ENCODE data around the gene TRDMT1.

The TRDMT1 gene, protein sequence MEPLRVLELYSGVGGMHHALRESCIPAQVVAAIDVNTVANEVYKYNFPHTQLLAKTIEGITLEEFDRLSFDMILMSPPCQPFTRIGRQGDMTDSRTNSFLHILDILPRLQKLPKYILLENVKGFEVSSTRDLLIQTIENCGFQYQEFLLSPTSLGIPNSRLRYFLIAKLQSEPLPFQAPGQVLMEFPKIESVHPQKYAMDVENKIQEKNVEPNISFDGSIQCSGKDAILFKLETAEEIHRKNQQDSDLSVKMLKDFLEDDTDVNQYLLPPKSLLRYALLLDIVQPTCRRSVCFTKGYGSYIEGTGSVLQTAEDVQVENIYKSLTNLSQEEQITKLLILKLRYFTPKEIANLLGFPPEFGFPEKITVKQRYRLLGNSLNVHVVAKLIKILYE

DNA sequence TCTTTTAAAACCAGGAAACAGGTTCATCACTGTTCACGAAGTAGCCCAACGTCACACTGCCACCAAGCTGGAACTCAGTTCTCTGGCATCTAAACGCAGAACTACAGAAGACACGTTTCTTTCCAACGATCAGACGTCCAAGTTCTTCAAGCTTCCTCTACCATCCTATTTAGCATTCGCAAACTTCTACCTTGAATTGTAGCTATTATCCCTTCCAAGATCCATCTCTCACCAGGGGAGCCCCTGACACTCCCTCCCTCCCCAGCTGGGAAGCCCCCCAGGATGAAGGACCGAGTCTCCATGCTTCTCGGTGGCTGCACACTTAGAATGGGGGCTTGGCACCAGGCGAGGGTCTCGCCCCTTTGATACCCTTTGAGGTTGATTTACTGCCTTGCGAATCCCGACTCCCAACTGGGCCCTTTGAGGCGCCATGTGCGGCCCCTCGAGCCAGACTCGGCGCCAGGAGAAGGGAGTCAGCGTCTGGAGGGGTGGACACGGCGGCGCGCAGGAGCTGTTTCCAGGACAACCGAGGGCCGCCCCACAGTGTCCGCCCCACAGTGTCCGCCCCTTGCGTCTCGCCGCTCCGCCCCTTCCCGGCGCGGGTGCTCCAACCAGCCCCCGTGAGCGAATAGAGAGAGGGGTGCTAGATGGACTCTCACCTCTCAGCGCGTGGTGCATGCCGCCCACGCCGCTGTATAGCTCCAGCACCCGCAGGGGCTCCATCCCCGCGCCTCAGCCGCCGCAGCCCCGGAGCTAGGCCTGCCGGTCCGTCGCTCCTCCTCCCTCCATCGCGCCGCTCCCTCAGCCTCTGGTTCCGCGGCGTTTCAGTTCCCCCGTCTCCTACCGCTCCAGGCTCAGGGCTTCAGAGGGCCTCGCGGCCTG lies at the start of gene TRDMT1:
Gene TRDMT1 (minus strand): TSS at position 761 of the 882 bp plus-strand sequence. CDS start 38 bp downstream, at position 723.
- H3K27me3 Mint-ChIP-seq: no peaks in the 10 kb centered on the region
- H3K4me3 Mint-ChIP-seq: peak within 1 kb of the TSS; percentile 91
- H3K27ac Mint-ChIP-seq: peak within 1 kb of the TSS; percentile 93
- no peaks in the 10 kb centered on the region for H3K9me3 Mint-ChIP-seq
- H3K36me3 Mint-ChIP-seq (ENCODE audit: low read depth): no peaks in the 10 kb centered on the region
- peaks cover 51% of the 10 kb centered on the region for H3K4me1 Mint-ChIP-seq (ENCODE audit: low read depth)

DNA sequence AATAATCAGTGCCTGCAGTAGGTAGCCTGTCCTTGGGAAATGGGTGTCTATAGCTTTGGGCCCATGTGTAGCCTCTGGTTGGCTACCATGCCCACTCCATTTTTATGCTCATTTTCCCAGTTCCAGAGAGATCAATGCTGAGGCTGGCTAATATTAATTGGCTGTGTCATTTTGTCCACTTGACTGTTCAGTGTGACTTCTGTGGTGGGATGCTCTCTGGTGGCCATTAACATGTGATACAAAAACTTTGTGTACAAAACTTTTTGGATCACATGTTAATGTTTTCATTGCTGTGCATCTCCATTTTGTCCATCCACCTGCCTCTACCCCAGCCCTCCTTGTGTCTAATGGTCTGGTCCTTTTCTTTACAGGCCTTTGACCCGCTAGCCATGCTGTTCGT lies 49.3 kb upstream of the TRDMT1 start:
- Mint-ChIP-seq H3K9me3 (peaks cover 4% of the 10 kb centered on the region), H3K4me3 (no peak overlapping the region), H3K27ac (no peak overlapping the region), H3K4me1 (ENCODE audit: low read depth) (peaks cover 3% of the 10 kb centered on the region), H3K36me3 (ENCODE audit: low read depth) (no peaks in the 10 kb centered on the region), H3K27me3 (no peaks in the 10 kb centered on the region)

DNA sequence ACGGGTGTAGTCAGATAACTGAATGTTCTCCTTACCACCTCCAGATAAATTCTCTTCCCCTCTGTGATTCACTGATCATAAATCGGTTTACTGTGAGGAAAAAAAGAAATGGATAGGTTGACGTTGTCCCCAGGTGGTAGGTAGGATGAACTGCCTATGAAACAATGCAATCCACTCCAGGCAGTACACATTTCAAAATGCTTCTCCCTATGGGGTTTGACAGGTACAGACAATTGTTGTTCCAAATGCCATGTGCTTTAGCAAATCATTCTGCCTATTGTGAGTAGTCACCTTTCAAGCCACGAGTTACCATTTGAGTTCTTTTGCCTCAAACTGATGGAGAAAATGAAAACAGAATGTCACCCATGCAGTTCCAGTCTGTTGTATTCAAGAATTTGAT lies 48.3 kb upstream of the TRDMT1 start:
- Mint-ChIP-seq H3K27ac (no peak overlapping the region), H3K27me3 (no peaks in the 10 kb centered on the region), H3K9me3 (peaks cover 4% of the 10 kb centered on the region), H3K4me3 (no peak overlapping the region), H3K4me1 (ENCODE audit: low read depth) (no peaks in the 10 kb centered on the region), H3K36me3 (ENCODE audit: low read depth) (no peaks in the 10 kb centered on the region)

DNA sequence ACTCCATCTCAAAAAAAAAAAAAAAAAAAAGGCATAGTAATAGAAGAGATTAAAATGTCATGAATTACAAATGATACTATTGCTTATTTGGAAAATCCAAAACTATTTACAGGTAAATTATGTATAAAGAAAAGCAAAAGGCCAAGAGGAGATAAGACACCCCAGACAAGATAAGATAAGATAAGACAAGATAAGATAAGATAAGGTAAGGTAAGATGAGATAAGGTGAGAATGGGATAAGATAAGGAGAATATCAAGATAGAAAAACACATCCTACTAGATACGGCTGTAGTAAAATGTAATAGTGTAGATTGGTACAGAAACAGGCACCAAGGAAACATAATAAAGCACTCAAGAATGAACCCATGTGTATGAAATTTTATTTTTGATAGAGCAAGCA lies 47.5 kb upstream of the TRDMT1 start:
- Mint-ChIP-seq H3K9me3 (peaks cover 4% of the 10 kb centered on the region), H3K4me3 (no peak overlapping the region), H3K27ac (no peak overlapping the region), H3K36me3 (ENCODE audit: low read depth) (no peaks in the 10 kb centered on the region), H3K4me1 (ENCODE audit: low read depth) (no peaks in the 10 kb centered on the region), H3K27me3 (no peaks in the 10 kb centered on the region)

DNA sequence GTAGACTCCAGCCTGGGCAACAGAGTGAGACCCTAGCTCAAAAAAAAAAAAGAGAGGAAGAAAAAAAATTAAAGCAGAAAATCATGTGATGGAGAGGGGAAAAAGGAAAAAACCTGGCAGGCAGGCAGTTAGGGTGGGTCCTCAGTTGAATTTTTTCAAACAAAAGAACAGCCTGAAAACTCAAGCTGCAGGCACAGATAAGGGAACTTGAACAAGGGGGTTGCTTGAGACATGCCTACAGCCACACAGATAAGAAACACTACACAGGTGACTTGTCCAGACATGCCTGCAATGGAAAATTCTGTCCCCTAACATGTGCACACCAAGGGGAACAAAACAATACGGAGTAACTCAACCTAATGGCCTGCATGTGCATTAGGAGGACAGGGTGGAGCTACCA lies 45.7 kb upstream of the TRDMT1 start:
- no peaks in the 10 kb centered on the region for H3K27me3 Mint-ChIP-seq
- no peak overlapping the region for H3K4me3 Mint-ChIP-seq
- peaks cover 4% of the 10 kb centered on the region for H3K9me3 Mint-ChIP-seq
- H3K36me3 Mint-ChIP-seq (ENCODE audit: low read depth): no peaks in the 10 kb centered on the region
- H3K4me1 Mint-ChIP-seq (ENCODE audit: low read depth): no peaks in the 10 kb centered on the region
- H3K27ac Mint-ChIP-seq: no peak overlapping the region

DNA sequence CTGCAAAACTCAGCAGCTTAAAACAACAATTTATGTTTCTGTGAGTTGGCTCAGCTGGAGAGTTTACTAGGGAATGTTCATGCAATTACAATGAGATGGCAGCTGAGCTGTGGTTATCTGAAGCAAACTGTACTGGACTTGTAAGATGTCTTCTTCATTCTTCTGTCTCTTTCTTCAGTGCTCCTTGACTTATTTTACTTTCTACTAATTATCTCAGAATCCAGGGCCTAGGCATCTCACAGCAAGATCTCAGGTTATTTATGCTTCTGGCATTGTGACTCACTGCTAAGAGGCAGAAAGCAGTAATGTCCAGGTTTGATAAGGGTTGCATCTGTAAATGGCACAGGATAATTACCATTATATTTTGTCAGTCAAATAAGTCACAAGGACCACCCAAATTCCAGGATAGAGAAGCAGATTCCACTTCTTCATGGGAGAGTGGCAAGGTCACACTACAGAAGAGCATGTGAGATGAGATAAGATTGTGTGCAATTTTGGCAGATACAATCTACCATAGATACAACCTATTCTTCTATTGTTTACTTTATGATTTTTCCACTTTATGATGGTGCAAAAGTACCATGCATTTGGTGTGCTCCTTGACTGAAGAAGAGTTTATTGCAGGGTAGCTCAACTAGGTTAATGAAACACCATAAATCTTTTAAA lies 43.4 kb upstream of the TRDMT1 start:
- peaks cover 4% of the 10 kb centered on the region for H3K9me3 Mint-ChIP-seq
- H3K36me3 Mint-ChIP-seq (ENCODE audit: low read depth): no peaks in the 10 kb centered on the region
- H3K4me3 Mint-ChIP-seq: no peak overlapping the region
- H3K27me3 Mint-ChIP-seq: no peaks in the 10 kb centered on the region
- no peak overlapping the region for H3K27ac Mint-ChIP-seq
- H3K4me1 Mint-ChIP-seq (ENCODE audit: low read depth): peaks cover 6% of the 10 kb centered on the region

DNA sequence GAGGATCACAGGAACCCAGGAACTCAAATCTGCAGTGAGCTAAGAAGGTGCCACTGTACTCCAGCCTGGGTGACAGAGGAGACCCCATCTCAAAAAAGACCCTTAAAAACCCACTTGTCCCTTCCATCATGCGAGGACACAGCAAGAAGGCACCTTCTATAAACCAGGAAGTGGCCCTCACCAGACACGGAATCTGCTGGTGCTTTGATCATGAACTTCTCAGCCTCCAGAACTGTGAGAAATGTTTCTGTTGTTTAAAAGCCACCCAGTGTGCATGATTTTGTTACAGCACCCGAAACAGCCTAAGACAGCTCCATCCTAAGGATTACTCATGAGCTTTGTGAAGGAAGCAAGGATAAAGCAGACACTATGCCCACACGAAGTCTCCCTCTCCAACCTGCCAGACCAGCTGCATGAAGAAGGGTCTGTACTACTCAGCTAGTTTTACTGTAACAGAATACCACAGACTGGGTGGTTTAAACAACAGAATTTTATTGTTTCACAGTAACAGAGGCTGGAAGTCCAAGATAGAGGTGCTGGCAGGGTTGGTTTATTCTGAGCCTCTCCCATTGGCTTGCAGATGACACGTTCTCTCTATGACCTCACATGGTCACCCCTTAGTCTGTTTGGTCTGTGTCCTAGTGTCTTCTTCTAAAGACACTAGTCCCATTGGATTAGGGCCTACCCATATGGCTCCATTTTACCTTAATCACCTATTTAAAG lies 40.3 kb upstream of the TRDMT1 start:
- Mint-ChIP-seq H3K36me3 (ENCODE audit: low read depth) (peaks cover 9% of the 10 kb centered on the region), H3K27ac (no peak overlapping the region), H3K9me3 (peaks cover 4% of the 10 kb centered on the region), H3K27me3 (no peaks in the 10 kb centered on the region), H3K4me1 (ENCODE audit: low read depth) (peaks cover 6% of the 10 kb centered on the region), H3K4me3 (no peak overlapping the region)

DNA sequence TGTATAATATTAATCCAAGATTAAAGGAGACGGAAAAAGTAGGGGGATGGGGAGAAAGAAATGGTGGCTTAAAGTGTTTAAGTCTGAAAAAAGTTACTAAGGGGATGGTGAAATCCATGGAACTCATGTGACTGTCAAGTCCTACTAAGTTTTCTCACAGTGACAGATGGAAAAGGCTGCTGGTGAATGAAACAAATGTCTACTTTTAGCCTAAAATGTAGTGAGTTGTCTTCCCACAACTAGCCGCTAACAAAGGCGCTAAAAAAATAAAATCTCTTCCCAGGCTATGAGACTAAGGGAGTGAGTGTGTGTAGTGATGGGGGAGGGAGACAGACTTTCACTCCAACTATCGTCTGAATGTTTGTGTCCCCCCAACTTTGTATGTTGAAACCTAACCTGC lies 39.1 kb upstream of the TRDMT1 start:
- Mint-ChIP-seq H3K9me3 (no peaks in the 10 kb centered on the region), H3K27ac (no peak overlapping the region), H3K36me3 (ENCODE audit: low read depth) (peaks cover 21% of the 10 kb centered on the region), H3K4me1 (ENCODE audit: low read depth) (peaks cover 15% of the 10 kb centered on the region), H3K27me3 (no peaks in the 10 kb centered on the region), H3K4me3 (no peak overlapping the region)

DNA sequence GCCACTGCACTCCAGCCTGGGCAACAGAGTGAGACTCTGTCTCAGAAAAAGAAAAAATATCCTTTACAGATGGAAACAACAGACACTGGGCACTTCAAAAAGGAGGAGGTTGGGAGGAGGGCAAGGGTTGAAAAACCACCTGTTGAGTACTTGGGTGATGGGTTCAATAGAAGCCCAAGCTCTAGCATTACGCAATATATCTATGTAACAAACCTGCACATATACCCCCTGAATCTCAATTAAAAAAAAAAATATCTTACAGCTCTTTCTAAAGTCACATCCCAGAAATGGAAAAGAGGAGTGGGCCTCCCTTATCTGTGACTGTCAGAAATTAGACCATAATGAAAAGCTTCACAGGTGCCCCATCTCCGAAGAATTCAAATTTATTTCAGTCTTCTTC lies 38.6 kb upstream of the TRDMT1 start:
- no peak overlapping the region for H3K27ac Mint-ChIP-seq
- H3K36me3 Mint-ChIP-seq (ENCODE audit: low read depth): peaks cover 26% of the 10 kb centered on the region
- no peaks in the 10 kb centered on the region for H3K27me3 Mint-ChIP-seq
- H3K4me1 Mint-ChIP-seq (ENCODE audit: low read depth): peaks cover 21% of the 10 kb centered on the region
- no peaks in the 10 kb centered on the region for H3K9me3 Mint-ChIP-seq
- H3K4me3 Mint-ChIP-seq: no peak overlapping the region

DNA sequence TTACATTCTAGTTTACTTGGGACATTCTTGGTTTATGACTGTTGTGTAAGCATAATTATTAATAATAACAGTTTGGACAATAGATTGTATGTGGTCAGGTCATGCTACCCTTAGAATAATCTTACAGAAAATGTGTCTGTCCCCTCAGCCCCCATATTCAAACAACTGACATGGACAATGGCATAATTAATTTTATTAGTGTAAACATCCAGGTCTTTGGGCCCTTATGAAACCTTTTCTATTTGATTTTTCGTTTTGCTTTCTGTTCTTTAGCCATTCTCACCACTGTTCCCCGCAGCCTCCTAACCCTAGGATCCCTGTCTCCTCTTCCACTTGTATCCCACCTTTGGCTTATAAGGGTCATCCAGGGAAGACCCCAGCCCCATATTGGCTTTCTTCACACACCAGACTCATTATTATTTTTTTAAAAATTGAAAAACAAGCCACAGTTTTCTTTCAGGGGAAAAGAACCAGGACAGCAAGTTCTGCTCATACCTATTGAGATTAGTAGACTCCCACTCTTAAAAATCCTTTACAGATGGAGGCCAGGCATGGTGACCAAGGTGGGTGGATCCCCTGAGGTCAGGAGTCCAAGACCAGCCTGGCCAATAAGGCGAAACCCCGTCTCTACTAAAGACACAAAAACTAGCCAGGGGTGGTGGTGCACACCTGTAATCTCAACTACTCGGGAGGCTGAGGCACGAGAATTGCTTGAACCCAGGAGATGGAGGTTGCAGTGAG lies 38.0 kb upstream of the TRDMT1 start:
- H3K4me1 Mint-ChIP-seq (ENCODE audit: low read depth): peaks cover 26% of the 10 kb centered on the region
- no peak overlapping the region for H3K27ac Mint-ChIP-seq
- no peaks in the 10 kb centered on the region for H3K27me3 Mint-ChIP-seq
- H3K9me3 Mint-ChIP-seq: no peaks in the 10 kb centered on the region
- H3K4me3 Mint-ChIP-seq: no peak overlapping the region
- H3K36me3 Mint-ChIP-seq (ENCODE audit: low read depth): peaks cover 32% of the 10 kb centered on the region

DNA sequence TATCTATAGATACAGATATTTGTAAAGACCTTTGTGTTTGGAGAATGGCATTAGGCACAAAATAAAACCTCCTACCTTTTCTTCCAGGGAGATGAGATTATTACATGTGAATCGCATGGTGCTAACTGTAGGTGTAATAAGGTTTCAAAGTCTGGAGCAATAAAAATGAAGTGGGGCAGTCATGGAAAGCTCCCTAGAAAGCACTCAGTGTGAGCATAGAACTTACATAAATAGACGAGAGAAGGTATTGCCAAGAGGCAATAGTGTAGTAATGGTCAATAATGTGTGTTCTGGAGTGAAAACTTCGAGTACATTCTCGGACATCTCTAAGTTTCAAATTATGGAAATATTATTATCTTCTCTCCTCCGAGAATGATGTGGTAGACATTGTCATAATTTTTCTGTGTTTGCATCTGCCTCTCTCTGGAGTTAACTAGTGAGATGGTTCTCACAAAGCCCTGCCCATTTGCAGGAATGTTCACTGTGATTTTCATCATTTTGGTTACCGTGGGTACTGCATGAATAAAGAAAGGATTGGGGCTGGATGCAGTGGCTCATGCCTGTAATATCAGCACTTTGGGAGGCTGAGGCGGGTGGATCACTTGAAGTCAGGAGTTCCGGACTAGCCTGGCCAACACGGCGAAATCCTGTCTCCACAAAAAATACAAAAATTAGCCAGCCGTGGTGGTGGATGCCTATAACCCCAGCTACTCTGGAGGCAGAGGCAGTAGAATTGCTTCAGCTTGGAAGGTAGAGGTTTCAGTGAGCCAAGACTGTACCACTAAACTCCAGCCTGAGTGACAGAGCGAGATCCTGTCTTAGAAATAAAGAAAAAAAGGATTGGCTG lies 37.2 kb upstream of the TRDMT1 start:
- H3K27me3 Mint-ChIP-seq: no peaks in the 10 kb centered on the region
- no peaks in the 10 kb centered on the region for H3K9me3 Mint-ChIP-seq
- peaks cover 40% of the 10 kb centered on the region for H3K36me3 Mint-ChIP-seq (ENCODE audit: low read depth)
- no peak overlapping the region for H3K4me3 Mint-ChIP-seq
- peak overlapping the region; percentile 2 for H3K27ac Mint-ChIP-seq
- H3K4me1 Mint-ChIP-seq (ENCODE audit: low read depth): peaks cover 32% of the 10 kb centered on the region

DNA sequence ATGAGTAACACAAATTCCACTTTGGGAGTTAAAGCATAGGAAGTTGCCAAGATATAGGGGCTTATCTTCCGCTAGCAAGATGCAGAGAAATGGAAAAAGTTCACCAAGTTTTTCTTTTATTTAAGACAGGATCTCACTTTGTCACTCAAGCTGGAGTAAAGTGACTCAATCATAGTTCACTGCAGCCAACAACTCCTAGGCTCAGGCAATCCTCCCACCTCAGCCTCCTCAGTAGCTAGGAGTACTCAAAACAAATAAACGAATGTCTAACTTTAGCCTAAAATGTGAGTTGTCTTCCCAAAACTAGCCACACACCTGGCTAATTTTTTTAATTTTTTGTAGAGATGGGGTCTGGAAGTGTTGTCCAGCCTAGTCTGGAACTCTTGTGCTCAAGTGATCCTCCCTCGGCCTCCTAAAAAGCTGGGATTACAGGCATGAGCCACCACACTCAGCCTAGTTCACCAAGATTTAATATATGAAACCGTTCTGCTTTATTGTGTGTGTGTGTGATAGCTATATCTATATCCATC lies 36.5 kb upstream of the TRDMT1 start:
- Mint-ChIP-seq H3K36me3 (ENCODE audit: low read depth) (peaks cover 46% of the 10 kb centered on the region), H3K4me3 (no peak overlapping the region), H3K27ac (no peak overlapping the region)

DNA sequence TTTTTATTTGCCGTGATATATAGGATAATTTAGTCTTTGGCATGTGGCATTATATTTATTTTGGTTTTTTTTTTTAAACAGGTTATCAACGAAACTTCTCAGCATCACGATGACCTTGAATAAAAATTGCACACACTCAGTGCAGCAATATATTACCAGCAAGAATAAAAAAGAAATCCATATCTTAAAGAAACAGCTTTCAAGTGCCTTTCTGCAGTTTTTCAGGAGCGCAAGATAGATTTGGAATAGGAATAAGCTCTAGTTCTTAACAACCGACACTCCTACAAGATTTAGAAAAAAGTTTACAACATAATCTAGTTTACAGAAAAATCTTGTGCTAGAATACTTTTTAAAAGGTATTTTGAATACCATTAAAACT lies 35.7 kb upstream of the TRDMT1 start:
- no peaks in the 10 kb centered on the region for H3K9me3 Mint-ChIP-seq
- H3K4me1 Mint-ChIP-seq (ENCODE audit: low read depth): peaks cover 45% of the 10 kb centered on the region
- H3K27me3 Mint-ChIP-seq: no peaks in the 10 kb centered on the region
- H3K36me3 Mint-ChIP-seq (ENCODE audit: low read depth): peaks cover 53% of the 10 kb centered on the region
- no peak overlapping the region for H3K27ac Mint-ChIP-seq
- H3K4me3 Mint-ChIP-seq: no peak overlapping the region

More for the DNA sequence above, 36.5 kb upstream of the TRDMT1 start:
- H3K4me1 Mint-ChIP-seq (ENCODE audit: low read depth): peaks cover 39% of the 10 kb centered on the region
- no peaks in the 10 kb centered on the region for H3K27me3 Mint-ChIP-seq
- no peaks in the 10 kb centered on the region for H3K9me3 Mint-ChIP-seq

Data from stimulated activated naive CD8-positive, alpha-beta T cell treated with anti-CD3 and anti-CD28 coated beads, Interleukin-15, Interleukin-2, amounts not matched to agents 100 ng/mL and 50 ng/mL, for 24 hours (primary cell).